IMR-90 (cell line): ENCODE results near the gene BIK. TPM values are rescaled to one million over a fixed set of nuclear protein-coding genes. Genes with fewer than 3 reads are reported as not detected.

Source experiments
- ATAC-seq: fragments of 200-7000 bp; cut with Tn5 transposase; 2 replicates; pipeline ENCODE4 v1.9.1; 2020; ENCODE audit warnings: low read depth, mild to moderate bottlenecking, moderate library complexity
- BruUV-seq: library from RNA; stranded (reverse); fragments of 400-500 nt; replicated peaks from 2 replicates; lab custom pipeline; 2021; lab: Mats Ljungman, UMichigan
- CTCF ChIA-PET: fragments of 300-600 bp; formaldehyde crosslinking; extraction: SDS; loops from one replicate; lab custom pipeline; 2021; ENCODE audit warnings: antibody characterized with exemption; lab: Yijun Ruan, JAX
- POLR2A ChIA-PET: fragments of 300-600 bp; sonication (Branson Sonifier 250); formaldehyde crosslinking; loops from one replicate; lab custom pipeline; 2022; ENCODE audit warnings: antibody characterized with exemption; ENCODE audit not compliant: unreplicated experiment; lab: Charles Lee
- DNase-seq: peaks from one replicate; pipeline ENCODE4 v3.0.0; 2013
- H2AFZ ChIP-seq: replicated peaks from 2 replicates; pipeline ENCODE3; 2013; ENCODE audit warnings: low read length, mild to moderate bottlenecking; ENCODE audit not compliant: poor library complexity
- H2AK5ac ChIP-seq: 2 replicates; pipeline ENCODE4 v1.6.1; 2013; ENCODE audit warnings: low read depth, low read length, inconsistent platforms
- H2AK9ac ChIP-seq: replicated peaks from 2 replicates; pipeline ENCODE3; 2013; ENCODE audit warnings: mild to moderate bottlenecking, low read depth, low read length, moderate library complexity; ENCODE audit not compliant: poor library complexity
- H2BK120ac ChIP-seq: 2 replicates; pipeline ENCODE4 v1.6.1; 2013; ENCODE audit warnings: low read depth, low read length, inconsistent platforms
- H2BK15ac ChIP-seq: 3 replicates; pipeline ENCODE4 v1.6.1; 2013; ENCODE audit warnings: low read depth, low read length, inconsistent platforms
- H2BK20ac ChIP-seq: 2 replicates; pipeline ENCODE4 v1.6.1; 2013; ENCODE audit warnings: low read depth, mild to moderate bottlenecking, inconsistent platforms, low read length, moderate library complexity
- H2BK5ac ChIP-seq: 2 replicates; pipeline ENCODE4 v1.6.1; 2013; ENCODE audit warnings: mild to moderate bottlenecking, low read depth, low read length, inconsistent platforms; ENCODE audit not compliant: poor library complexity, severe bottlenecking
- H3K14ac ChIP-seq: replicated peaks from 2 replicates; pipeline ENCODE4 v1.6.1; 2013; ENCODE audit warnings: low read depth, low read length, inconsistent platforms
- H3K18ac ChIP-seq: 2 replicates; pipeline ENCODE4 v1.6.1; 2013; ENCODE audit warnings: low read depth, low read length, control low read depth
- H3K23ac ChIP-seq: 2 replicates; pipeline ENCODE4 v1.6.1; 2013; ENCODE audit warnings: low read depth, low read length, inconsistent platforms
- H3K27ac ChIP-seq: 2 replicates; pipeline ENCODE4 v1.5.1; 2013; ENCODE audit warnings: mild to moderate bottlenecking, control low read depth, low read length; ENCODE audit not compliant: insufficient read depth
- H3K27me3 ChIP-seq: 2 replicates; pipeline ENCODE4 v1.6.1; 2013; ENCODE audit warnings: low read length; ENCODE audit not compliant: control insufficient read depth, insufficient read depth
- H3K36me3 ChIP-seq: 2 replicates; pipeline ENCODE4 v1.6.1; 2013; ENCODE audit warnings: low read length, mixed read lengths; ENCODE audit not compliant: control insufficient read depth, insufficient read depth
- H3K4ac ChIP-seq: 2 replicates; pipeline ENCODE4 v1.6.1; 2013; ENCODE audit warnings: low read depth, low read length, inconsistent platforms
- H3K4me1 ChIP-seq: 2 replicates; pipeline ENCODE4 v1.6.1; 2013; ENCODE audit warnings: low read length, mixed read lengths; ENCODE audit not compliant: control insufficient read depth, insufficient read depth
- H3K4me2 ChIP-seq: 2 replicates; pipeline ENCODE4 v1.6.1; 2013; ENCODE audit warnings: low read depth, mild to moderate bottlenecking, control low read depth, low read length, moderate library complexity
- H3K4me3 ChIP-seq: 2 replicates; pipeline ENCODE4 v1.5.1; 2013; ENCODE audit warnings: low read depth, mild to moderate bottlenecking, control low read depth, low read length, moderate library complexity; ENCODE audit not compliant: insufficient read depth
- H3K56ac ChIP-seq: 2 replicates; pipeline ENCODE4 v1.6.1; 2013; ENCODE audit warnings: low read length, inconsistent platforms; ENCODE audit not compliant: insufficient read depth; ENCODE audit errors: extremely low read depth
- H3K79me1 ChIP-seq, 2 experiments: 2 replicates each; pipeline ENCODE4 v1.6.1; 2013; ENCODE audit warnings: low read length in 2 of 2, inconsistent platforms in 1 of 2, low read depth in 1 of 2
- H3K9ac ChIP-seq: 2 replicates; pipeline ENCODE4 v1.6.1; 2013; ENCODE audit warnings: low read depth, low read length, control low read depth
- H3K9me1 ChIP-seq: 2 replicates; pipeline ENCODE4 v1.6.1; 2013; ENCODE audit warnings: low read length, inconsistent platforms; ENCODE audit not compliant: insufficient read depth
- H3K9me3 ChIP-seq: 2 replicates; pipeline ENCODE4 v1.6.1; 2013; ENCODE audit warnings: low read length; ENCODE audit not compliant: control insufficient read depth, insufficient read depth
- H4K20me1 ChIP-seq: 2 replicates; pipeline ENCODE4 v1.6.1; 2013; ENCODE audit warnings: low read length, inconsistent platforms; ENCODE audit not compliant: insufficient read depth
- H4K5ac ChIP-seq: 2 replicates; pipeline ENCODE4 v1.6.1; 2013; ENCODE audit warnings: mild to moderate bottlenecking, low read depth, low read length, control low read depth
- H4K8ac ChIP-seq, 2 experiments: 2 replicates each; pipeline ENCODE4 v1.6.1; 2013; ENCODE audit warnings: low read depth in 2 of 2, low read length in 2 of 2, control low read depth in 1 of 2, inconsistent platforms in 1 of 2
- H4K91ac ChIP-seq: 2 replicates; pipeline ENCODE4 v1.6.1; 2013; ENCODE audit warnings: low read depth, low read length, inconsistent platforms; ENCODE audit not compliant: insufficient read depth
- ELK1 ChIP-seq: fragments of 150-350 bp; IDR thresholded peaks from 2 replicates; pipeline ENCODE4 v1.6.1; 2016; ENCODE audit warnings: low read depth, mild to moderate bottlenecking, low read length, moderate library complexity, borderline replicate concordance
- SMC3 ChIP-seq: fragments of 150-350 bp; IDR thresholded peaks from 2 replicates; pipeline ENCODE4 v1.6.1; 2016; ENCODE audit warnings: low read depth, mild to moderate bottlenecking, antibody characterized with exemption, low read length, moderate library complexity
- USF2 ChIP-seq: fragments of 150-350 bp; IDR thresholded peaks from 2 replicates; pipeline ENCODE4 v1.6.1; 2017; ENCODE audit warnings: mild to moderate bottlenecking, antibody characterized with exemption, low read length, low read depth
- WGBS, 2 experiments: methylation state at CpG; one replicate each; pipeline versions ENCODE4 v1.1.5 to v1.1.7; 2013; ENCODE audit warnings: missing lambda C conversion rate in 2 of 2; ENCODE audit not compliant: insufficient read length in 1 of 2; ENCODE audit errors: extremely low coverage in 2 of 2; 5-methylcytosine and 5-hydroxymethylcytosine counted together
- dilution Hi-C: fragments of 300-500 bp; cut with HindIII; formaldehyde crosslinking; loops from one replicate; pipeline ENCODE4 v1.14.3; 2018; ENCODE audit warnings: low sequenced_read_pairs; ENCODE audit not compliant: unreplicated experiment
- in situ Hi-C: fragments of 300-500 bp; cut with MboI; formaldehyde crosslinking; loops from 3 replicates; pipeline ENCODE4 v1.14.3; 2019; ENCODE audit warnings: low sequenced_read_pairs, inconsistent platforms, mixed read lengths
- intact Hi-C: fragments of 100-400 bp; cut with micrococcal nuclease; formaldehyde crosslinking; loops from 2 replicates; pipeline ENCODE4 v1.10.0; 2022
- polyA plus RNA-seq, 3 experiments: library from polyadenylated mRNA; depleted of rRNA; stranded (reverse); fragments of >200 nt; gene quantifications; 2 replicates each; pipeline ENCODE4 v1.2.3, GENCODE V29; 2012; ENCODE audit warnings: low replicate concordance in 1 of 3
- total RNA-seq: library from RNA; depleted of rRNA; stranded (reverse); fragments of >200 nt; gene quantifications from 2 replicates; pipeline ENCODE4 v1.2.3, GENCODE V29; 2012

Gene BIK
- total and polyA plus RNA-seq, 2 of the 4 experiments (the other 2 are of a cell fraction): 0.18 TPM; not detected in 1

GRCh38 chr22:43078522-43078921 is 32.0 kb upstream of the BIK start:
- ChIA-PET CTCF (no interaction called here), POLR2A (no interaction called here)
- Histone ChIP-seq H2BK5ac (no peak overlapping the region), H4K8ac (no peak overlapping the region), H3K4ac (no peak overlapping the region), H3K9me3 (no peaks in the 10 kb centered on the region), H3K4me3 (no peak overlapping the region), H2AK5ac (no peak overlapping the region), H4K5ac (no peak overlapping the region), H3K36me3 (no peaks in the 10 kb centered on the region; the same call in 1 of the 2 replicates), H3K27me3 (no peaks in the 10 kb centered on the region), H2AFZ (no peak overlapping the region), H2BK20ac (no peak overlapping the region), H3K9ac (no peak overlapping the region), H3K4me1 (no peaks in the 10 kb centered on the region), H4K91ac (no peak overlapping the region), H2BK120ac (no peak overlapping the region), H3K4me2 (no peak overlapping the region), H2BK15ac (no peak overlapping the region), H3K23ac (no peak overlapping the region), H3K79me1 (no peaks in the 10 kb centered on the region), H3K14ac (no peak overlapping the region), H3K27ac (no peak overlapping the region), H3K56ac (no peak overlapping the region), H3K9me1 (peaks cover 3% of the 10 kb centered on the region; the same call in 1 of the 2 replicates), H4K20me1 (peaks cover 3% of the 10 kb centered on the region; the same call in 1 of the 2 replicates), H2AK9ac (no peak overlapping the region), H3K18ac (no peak overlapping the region)
- intact Hi-C loops (no loop called here), in situ Hi-C loops (no loop called here), dilution Hi-C loops (no loop called here)
- TF ChIP-seq SMC3: no peak
- no peak for TF ChIP-seq USF2
- no peak for TF ChIP-seq ELK1
- DNase-seq (no peak), ATAC-seq (no peak)
- BruUV-seq: no TSS peak
- no CpG with 5 or more reads among the region's 12 CpGs for WGBS, 2 experiments
